HK-2 (cell line): Measurements from ENCODE around the gene PTPN23.
"Not testable (repeated sequence)": the region's sequence is repeated elsewhere in the genome, so short reads cannot be mapped to it uniquely, and the experiment has no call there.

Experiments used
- DNase-seq: peaks from one replicate; pipeline ENCODE4 v3.0.0-alpha.2; 2018; ENCODE audit not compliant: unreplicated experiment

PTPN23 gene

DNA sequence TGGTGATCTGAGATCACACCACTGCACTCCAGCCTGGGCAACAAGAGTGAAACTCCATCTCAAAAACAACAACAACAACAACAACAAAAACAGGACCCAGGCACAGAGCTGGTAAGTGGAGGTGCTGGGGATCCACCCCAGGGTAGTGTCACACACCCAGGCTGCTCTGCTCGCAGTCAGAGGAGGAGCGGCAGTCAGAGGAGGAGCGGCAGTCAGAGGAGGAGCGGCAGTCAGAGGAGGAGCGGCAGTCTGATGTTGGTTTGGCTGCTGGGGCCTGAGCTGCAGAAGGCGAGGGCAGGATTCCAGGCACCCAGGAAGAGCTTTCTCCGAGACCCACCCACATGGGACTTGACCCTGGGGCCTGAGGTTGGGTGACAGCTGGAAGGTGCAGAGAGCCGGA is 10.8 kb upstream of the PTPN23 start:
- not testable (repeated sequence) for DNase-seq

DNA sequence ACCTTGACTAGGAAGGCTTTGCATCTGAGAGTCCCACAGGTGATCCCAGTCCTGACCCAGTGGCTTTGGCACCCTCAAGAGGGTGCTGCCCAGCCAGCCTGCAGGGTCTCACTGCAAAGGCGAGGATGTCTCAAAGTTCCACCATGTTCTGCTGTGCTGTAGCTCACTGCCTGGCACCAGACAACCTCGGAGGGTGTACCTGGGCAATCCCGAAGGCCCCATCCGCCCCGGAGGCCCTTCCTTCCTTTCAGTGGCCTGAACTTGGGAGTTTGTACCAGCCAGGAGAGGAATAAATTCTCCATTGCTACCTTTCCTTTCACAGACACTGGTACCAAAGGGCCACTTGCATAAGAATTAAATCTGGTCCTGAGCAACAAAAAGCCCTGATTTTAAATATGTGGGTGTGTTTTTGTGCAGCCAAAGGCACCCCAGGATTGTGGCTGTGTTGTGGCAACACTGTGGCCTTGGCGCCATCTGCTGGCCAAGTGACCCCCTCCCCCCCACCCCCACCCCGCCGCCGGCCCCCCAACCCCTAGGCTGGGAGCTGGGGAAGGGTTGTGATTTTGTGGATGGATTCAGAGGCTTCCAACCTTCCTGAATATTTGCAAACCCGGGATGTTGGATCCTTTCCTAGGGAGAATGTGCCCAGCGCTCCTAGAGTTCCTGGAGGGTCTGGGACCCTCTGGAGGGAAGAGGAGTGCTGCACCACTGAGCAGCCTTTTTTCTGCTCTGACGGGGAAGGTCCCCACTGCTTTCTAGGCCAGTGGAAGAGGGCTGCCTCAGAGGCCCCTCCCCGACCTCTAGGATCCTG is 9.7 kb upstream of the PTPN23 start:
- DNase-seq, result no peak

DNA sequence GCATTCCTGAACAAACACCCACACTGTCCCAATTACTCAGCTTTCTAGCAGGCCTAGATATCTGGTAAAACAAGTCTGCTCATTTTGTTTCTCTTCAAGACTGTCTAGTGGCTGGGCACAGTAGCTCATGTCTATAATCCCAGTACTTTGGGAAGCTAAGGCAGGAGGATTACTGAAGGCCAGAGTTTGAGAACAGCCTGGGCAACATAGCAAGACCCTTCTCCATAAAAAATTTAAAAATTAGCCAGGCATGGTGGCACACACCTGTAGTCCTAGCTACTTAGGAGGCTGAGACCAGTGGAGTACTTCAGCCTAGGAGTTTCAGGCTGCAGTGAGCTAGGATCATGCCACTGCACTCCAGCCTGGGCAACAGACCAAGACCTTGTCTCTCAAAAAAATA is 6.2 kb upstream of the PTPN23 start:
- DNase-seq, result no peak

DNA sequence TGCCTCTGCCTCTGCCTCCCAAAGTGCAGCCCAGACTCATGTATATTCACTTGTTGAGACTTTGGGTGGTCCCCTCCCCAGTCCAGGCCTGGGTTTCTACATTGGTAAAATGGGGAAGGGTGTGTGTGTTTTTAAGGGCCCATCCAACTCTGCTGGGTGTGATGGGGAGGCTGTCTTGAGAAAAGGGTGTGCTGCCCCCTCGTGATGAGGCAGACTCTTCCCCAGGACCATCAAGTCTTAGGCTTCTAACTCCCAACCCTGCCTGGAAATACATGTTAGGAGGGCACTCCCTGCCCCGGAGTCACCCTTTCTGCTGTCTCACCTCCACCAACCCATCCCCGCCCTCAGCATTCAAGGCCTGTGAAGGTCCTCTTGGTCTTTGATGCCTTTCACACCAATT is 4.4 kb upstream of the PTPN23 start:
- no peak for DNase-seq

DNA sequence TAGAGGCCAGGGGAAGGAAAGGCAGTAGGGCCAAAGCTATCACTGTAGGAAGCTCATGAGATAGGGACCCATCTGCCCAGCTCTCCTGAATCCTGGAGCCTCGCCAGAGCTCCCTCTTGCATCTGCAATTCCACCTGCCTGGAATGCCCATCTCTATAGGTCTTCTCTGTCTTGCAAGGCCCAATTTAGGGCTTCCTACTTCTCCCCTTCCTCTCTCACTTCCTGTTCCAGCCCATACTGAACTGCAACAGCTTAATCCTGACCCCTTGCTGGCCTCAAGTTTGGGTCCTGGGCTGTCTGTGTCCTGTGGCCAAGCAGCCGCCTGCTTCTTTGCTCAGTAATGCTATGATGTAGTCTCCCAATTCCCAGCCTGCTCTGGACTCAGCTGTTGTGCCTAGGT is 3.6 kb upstream of the PTPN23 start:
- DNase-seq, result no peak

DNA sequence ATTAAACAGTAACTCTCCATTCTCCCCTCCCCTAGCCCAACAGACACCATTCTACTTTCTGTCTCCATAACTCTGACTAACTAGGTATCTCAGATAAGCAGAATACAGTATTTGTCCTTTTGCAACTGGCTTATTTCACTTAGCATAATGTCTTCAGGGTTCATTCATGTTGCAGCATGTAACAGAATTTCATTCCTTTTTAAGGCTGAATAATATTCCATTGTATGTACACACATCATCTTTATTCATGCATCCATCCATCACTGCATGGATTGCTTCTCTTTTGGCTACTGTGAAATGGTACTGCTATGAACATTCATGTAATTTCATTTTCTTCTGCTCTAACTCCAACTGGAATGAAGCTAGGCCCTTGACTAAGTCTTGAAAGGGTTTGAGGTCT is 2.0 kb upstream of the PTPN23 start:
- no peak for DNase-seq

DNA sequence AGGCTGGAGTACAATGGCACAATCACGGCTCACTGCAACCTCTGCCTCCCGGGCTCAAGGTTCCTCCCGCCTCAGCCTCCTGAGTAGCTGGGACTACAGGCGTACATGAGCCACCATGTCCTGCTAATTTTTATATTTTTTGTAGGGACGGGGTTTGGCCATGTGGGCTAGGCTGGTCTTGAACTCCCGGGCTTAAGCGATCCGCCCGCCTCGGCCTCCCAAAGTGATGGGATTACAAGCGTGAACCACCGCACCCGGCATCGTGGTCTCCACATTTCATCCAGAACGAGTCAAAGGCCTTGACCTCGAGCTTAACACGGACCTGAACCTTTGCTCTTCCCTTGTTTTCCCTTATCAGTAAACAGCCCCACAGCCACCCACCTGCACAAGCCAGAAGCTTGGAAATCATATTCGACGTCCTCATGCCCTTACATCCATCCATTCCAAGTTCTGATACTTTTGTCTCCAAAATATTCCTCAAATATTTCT is 1.4 kb upstream of the PTPN23 start:
- DNase-seq, result no peak

DNA sequence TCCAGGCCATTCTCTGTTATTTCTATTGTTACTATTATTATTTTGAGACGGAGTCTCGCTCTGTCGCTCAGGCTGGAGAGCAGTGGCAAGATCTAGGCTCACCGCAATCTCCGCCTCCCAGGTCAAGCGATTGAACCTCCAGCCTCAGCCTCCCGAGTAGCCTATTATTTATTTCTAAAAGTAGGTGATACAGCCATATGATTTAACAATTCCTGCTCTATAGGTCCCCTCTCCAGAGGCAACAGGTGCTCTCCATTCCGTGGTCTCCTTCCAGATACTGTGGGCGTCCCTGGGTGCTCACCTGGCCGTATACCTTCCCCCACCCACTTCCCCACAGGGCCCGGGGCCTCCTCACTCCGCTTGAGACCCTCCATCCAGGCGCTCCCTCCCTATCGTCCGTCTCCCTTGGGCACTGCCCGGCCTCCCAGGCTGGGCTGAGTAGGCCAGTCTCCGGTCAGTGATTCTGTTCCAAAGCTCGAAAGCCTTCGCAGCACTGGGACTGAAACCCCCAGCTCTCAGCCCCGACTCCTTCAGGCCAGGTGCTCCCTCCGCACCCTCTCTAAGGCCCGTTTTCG is 708 bp upstream of the PTPN23 start:
- peak; percentile 13 for DNase-seq

DNA sequence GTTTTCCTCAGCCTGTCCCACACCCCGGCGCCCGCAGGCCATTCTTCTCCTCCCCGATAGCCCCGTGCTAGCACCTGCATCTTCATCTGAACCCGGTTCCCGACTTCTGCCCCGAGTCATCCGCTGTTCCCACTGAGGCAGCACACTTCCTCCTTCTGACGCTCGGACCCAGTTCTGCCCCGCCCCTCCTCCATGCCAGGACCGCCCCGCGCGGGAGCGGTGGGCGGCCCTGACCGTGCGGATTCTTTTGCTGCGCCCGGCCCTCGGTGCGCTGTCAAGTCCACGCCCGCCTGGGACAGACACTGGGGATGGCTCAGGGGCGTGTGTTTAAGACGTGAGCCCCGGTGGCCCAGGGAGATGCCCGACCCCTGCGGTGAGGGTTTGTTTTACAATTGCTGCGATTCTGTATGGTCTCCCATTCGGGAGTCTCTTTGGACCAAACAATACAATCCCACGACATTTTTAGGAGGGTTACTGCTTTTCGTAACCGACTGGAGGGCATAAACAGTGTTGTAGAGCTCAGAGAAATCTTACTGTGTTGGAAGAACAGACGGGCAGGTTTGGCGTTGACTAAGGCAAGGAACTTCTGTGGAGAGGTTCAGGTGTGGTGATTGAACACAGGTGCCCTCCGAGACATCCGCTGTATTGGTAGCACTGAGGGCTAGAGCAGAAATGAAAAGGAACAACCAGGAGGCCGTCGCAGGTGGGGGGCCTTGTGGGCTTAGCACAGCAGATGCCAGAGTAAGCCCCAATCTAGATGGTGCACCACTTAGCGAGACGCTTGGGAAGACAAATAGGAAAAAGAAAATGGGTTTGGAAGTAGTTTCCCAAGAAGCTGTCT is 716 bp downstream of the PTPN23 start:
- peak; percentile 79 for DNase-seq

DNA sequence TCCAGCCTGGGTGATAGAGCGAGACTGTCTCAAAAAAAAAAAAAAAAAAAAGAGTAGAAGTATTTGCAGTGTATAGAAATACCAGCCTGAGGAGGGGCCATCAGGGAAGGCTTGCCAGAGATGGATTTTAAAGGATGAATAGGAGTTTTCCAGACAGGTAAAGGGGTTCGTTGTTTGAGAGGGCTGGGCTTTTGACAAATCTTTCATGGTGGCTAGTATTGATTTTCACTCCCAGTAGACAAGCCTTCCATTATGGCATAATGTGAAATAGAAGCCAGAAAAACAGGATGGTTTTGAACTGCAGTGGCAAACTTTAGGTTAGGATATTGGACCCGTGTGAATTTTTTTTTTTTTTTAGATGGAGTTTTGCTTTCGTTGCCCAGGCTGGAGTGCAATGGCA is 3.6 kb downstream of the PTPN23 start:
- no peak for DNase-seq

DNA sequence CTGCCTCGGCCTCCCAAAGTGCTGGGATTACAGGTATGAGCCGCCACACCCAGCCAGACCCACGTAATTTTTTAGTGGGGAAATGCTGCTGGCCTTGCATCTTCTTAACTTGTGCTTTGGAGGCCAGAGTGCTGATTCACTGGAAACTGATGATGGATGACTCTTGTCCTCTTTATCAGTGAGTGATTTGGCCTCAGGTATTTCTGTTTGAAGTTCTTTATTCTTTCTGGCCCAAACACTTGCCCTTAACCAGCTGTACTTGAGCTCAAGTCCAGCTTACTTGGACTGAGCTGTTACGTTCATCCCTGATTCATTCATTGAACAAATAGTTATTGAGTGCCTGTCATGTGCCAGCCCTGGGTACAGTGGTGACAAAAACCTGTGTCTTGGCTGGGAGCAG is 4.2 kb downstream of the PTPN23 start:
- DNase-seq, result no peak

DNA sequence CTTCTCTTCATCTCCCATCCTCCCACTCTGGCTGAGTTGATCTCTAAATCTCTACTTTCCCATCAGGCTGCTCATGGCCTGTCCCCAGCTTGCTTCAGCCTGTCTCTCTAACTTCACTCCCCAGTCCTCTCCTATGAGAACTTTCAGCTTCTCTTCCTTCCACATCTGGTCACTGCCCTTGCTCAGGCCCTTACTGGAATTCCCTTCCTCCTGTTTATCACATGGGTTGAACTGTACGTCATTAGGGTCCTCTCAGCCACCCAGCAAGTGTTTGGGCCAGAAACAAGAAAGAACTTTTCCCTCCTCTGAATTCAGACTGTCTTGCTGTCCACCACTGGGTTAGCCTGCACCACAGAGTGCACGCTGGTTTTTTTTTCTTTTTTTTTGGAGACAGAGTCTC is 5.0 kb downstream of the PTPN23 start:
- no peak for DNase-seq

DNA sequence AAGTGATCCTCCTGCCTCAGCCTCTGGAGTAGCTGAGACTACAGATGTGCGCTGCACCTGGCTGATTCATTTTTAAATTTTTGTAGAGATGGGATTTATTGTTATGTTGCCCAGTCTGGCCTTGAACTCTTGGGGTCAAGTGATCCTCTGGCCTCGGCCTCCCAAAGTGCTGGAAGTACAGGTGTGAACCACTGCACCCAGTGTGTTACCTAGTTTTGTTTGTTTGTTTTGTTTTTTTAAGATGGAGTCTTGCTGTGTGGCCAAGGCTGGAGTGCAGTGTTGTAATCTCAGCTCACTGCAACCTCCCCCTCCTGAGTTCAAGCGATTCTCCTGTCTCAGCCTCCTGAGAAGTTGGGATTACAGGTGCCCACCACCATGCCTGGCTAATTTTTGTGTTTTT is 12.1 kb downstream of the PTPN23 start:
- DNase-seq, result no peak

DNA sequence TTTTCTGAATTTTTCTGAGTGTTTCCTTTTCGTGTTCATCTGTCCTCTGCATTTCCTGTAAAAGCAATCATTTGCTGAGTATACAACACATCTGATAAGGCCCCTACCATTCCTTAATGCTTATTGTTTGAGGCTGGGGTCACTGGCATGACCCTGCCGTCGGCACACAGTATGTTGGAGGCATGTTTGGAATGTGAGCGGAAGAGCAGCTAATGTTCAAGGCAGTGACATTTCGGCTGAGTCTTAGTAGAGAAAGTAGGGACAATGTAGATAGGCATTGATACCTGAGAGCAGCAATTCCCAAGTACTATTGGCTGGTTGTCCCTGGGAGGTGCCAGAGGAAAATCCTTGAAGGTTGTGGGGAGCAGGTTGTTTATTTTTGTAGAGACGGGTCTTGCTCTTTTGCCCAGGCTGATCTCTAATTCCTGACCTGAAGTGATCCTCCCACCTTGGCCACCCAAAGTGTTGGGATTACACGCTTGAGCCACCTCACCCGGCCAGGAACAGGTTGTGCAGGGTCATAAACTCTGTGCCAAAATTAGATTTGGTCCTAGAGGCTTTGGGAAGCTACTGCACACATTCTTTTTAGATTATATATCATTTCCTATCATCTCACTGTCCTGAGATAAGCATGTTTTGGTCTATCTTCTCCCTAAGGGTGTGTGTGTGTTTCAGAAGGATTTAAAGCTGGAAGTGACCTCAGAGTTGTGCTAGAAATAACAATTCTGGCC is 13.5 kb downstream of the PTPN23 start:
- DNase-seq, result no peak

DNA sequence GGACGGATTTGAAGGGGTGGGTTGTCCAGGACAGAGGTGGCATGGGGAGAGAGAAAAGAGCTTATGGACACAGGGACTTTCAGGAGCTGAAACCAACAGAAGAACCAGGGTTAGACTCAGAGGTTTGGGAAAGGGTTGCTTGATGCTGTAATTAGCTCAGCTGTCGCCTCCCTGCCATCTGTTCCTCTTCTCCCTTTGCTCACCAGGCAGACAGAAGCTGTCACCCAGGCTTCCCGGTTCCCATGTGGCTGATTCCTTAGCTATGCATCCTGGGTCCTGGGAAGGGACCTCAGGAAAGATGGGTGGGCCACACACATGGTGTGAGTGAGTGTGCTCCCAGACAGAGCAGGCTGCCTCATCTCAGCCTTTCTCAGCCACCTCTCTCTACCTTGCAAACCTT is 14.1 kb downstream of the PTPN23 start:
- DNase-seq, result no peak

DNA sequence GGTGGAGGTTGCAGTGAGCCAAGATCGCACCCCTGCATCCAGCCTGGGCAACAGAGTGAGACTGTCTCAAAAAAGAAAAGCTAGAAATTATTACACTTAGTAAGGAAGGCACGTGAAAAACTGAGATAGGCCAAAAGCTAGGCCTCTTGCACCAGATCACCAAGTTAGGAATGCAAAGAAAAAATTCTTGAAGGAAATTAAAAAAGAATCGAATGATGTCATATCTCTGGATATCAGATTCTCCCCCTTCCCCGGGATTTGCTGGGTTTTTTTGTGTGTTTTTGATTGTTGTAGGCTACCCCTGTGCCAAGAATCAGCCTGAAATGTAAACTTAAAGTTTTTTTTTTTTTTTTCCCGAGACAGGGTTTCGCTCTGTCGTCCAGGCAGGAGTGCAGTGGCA is 17.4 kb downstream of the PTPN23 start:
- no peak for DNase-seq

DNA sequence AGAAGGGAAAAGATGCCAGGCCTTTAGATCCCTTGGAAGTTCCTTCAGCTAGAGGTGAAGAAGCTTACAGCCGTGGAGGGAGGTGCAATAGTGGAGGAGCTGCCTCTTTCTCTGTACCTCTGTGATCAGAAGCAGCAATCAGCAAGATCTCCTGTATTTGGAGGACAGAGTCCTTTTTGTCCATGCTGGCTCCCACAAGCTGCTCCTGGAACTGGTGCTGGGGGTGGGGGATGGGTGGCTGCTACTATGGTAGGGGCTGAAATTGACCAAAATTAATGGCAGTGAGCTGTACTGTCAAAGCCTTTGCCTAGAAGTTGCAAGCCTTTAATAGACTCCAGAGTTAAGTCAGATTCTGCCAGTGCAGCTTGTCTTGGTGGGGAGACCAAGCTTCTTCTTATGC is 18.2 kb downstream of the PTPN23 start:
- no peak for DNase-seq

DNA sequence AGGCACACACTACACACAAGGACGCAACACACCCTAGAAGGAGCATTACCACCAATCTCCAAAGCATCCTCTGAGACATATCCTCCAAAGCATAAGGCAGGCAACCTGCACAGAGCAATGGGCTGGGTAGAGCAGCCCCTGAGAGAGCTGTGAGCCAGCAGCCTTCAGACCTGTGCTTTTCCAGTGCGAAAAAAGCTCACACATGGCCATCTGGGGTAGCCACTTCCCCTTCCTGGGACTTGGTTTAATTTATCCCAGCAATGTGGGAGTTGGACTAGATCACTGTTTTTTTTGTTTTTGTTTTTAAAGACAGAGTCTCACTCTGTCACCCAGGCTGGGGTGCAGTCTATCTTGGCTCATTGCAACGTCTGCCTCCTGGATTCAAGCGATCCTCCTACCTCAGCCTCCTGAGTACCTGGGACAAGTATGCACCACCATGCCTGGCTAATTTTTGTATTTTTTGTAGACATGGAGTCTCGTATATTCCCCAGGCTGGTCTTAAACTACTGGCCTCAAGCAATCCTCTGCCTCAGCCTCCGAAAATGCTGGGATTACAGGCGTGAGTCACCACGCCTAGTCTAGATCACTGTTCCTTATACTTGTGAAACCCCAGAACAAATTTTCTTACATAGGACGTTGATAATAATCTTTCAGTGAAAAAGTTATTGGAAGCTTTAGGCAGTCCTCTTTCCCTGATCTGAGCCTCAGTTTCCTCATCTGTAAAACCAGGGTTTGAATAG is 18.9 kb downstream of the PTPN23 start:
- DNase-seq, result no peak

DNA sequence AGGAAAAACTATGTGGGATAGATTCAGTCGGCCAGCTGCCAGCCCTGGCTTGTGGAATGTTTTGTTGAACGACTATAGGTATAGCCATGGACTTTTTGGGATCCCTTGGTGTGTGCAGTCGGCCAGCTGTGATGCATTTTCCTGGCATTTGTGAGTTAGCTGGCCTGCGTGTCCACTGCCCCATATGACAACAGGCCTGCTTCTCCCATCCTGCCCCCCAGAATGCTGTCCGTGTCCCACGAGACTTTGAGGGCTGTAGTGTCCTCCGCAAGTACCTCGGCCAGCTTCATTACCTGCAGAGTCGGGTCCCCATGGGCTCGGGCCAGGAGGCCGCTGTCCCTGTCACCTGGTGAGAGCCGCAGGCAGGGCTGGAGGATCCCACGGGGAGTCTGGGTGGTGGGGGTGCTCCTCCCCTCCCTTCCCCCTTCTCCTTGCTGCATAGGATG is 23.6 kb downstream of the PTPN23 start:
- DNase-seq, result no peak

DNA sequence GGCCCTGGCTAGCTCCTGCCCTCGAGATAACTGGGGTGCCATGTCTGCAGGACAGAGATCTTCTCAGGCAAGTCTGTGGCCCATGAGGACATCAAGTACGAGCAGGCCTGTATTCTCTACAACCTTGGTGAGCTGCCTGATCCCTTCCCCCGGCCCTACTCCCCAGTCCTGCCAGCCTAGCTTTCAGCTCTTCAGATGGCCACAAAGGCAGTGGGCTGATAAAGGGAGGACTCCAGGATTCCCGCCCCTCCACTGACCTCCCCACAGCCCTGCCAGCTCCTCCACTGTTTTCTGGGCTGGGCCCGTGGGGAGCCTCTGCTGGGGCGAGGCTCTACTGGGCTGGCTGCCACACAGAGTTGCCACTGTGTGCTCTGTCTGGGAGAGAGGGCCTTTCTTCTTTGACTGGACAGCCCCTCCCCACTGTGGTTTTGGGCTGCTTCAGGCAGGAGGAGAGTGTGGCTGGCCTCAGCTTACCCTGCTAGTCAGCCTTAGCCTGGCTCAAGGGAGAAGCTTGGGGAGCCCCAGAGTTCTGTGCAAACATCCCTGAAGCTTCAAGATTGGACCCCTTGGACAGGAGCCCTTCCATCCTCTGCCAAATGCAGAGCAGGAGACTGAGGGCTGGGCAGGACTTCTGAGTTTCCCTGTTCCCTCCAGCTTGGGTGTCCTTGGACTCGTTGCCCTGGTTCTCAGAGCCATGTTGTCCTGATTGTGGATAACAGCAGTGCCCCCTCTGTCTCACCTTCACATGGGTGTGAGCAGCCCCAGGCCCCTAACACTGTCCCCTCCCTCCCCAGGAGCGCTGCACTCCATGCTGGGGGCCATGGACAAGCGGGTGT is 24.4 kb downstream of the PTPN23 start:
- DNase-seq, result no peak
